HG03066 (cell line): Measurements from ENCODE around the gene SMPDL3A.

Experiments used
- ATAC-seq: cut with Tn5 transposase; IDR thresholded peaks from one replicate; pipeline ENCODE4 v1.9.1; 2021; ENCODE audit warnings: low read depth; ENCODE audit not compliant: unreplicated experiment

Gene SMPDL3A

GRCh38 chr6:122772724-122773415 is 16.2 kb upstream of the SMPDL3A start:
- no peak for ATAC-seq

GRCh38 chr6:122775975-122776374 is 13.1 kb upstream of the SMPDL3A start:
- no peak for ATAC-seq

- ATAC-seq, result no peak
Observed at GRCh38 chr6:122778302-122778701, 10.8 kb upstream of the SMPDL3A start.

GRCh38 chr6:122778985-122779661 is 9.9 kb upstream of the SMPDL3A start:
- no peak for ATAC-seq

- ATAC-seq, result no peak
Observed at GRCh38 chr6:122779667-122780066, 9.4 kb upstream of the SMPDL3A start, which contains the start of gene FABP7. Gene FABP7, plus strand, starts transcription at chr6:122779716. Its CDS starts 79 bp downstream, at chr6:122779795.

GRCh38 chr6:122780114-122780513 is 8.9 kb upstream of the SMPDL3A start:
- no peak for ATAC-seq

GRCh38 chr6:122781716-122782115 is 7.3 kb upstream of the SMPDL3A start:
- no peak for ATAC-seq

GRCh38 chr6:122783401-122783800 is 5.7 kb upstream of the SMPDL3A start:
- ATAC-seq, result no peak

- ATAC-seq, result no peak
Observed at GRCh38 chr6:122785891-122786290, 3.2 kb upstream of the SMPDL3A start.

- no peak for ATAC-seq
Observed at GRCh38 chr6:122787721-122788120, 1.3 kb upstream of the SMPDL3A start.

- no peak for ATAC-seq
Observed at GRCh38 chr6:122788208-122788607, 850 bp upstream of the SMPDL3A start.

- ATAC-seq, result no peak
Observed at GRCh38 chr6:122788663-122789181, 336 bp upstream of the SMPDL3A start.

GRCh38 chr6:122790028-122790422 is 967 bp downstream of the SMPDL3A start:
- ATAC-seq, result no peak

GRCh38 chr6:122790423-122791309 is 1.6 kb downstream of the SMPDL3A start:
- ATAC-seq, result no peak

GRCh38 chr6:122791310-122791679 is 2.2 kb downstream of the SMPDL3A start:
- ATAC-seq, result no peak

- ATAC-seq, result no peak
Observed at GRCh38 chr6:122792766-122793165, 3.7 kb downstream of the SMPDL3A start.

- ATAC-seq, result no peak
Observed at GRCh38 chr6:122797537-122797936, 8.5 kb downstream of the SMPDL3A start.

- peak; percentile 74 for ATAC-seq
Observed at GRCh38 chr6:122798099-122798641, 9.1 kb downstream of the SMPDL3A start.

GRCh38 chr6:122799140-122799745 is 10.2 kb downstream of the SMPDL3A start:
- ATAC-seq, result no peak
